ENCODE data around the gene DNMT3B.

DNA sequence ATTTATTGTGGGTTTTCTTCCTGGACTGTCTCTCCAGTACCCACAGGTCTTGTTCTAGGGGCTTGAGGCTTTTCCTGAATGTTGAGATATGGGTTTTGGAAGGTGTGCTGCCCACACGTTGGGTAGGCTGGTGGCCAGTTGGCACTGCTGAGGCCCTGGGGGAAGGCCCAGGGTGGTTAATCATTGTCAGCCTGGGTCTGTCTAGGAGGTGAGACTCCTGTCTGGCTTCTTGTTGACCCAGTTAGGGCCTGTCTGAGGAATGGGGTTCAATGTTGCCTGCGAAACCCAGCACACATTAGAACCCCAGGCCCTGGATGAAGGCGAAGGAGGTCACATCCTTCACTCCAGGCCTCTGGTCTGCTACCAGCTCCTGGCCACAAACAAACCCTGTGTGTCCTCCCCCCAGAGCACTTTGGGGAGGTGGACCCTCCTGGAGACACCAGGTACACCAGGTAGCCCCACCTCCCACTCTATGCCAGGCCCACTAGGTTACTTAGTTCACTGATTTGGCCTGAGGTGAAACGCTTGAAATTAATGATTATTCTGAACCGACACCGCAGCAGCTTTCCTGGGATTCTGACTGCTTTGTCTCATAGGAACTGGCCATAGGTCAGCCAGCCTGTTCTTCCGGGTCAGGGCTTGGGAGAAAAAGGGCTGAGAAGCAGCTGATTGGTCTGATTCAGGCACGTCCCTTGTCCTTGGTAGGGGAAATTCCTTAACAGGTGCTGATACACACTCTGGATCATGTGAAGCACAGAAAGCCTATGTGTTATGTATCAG, 15.2 kb downstream of the DNMT3B start:
- TF ChIP-seq, protein P1, sequence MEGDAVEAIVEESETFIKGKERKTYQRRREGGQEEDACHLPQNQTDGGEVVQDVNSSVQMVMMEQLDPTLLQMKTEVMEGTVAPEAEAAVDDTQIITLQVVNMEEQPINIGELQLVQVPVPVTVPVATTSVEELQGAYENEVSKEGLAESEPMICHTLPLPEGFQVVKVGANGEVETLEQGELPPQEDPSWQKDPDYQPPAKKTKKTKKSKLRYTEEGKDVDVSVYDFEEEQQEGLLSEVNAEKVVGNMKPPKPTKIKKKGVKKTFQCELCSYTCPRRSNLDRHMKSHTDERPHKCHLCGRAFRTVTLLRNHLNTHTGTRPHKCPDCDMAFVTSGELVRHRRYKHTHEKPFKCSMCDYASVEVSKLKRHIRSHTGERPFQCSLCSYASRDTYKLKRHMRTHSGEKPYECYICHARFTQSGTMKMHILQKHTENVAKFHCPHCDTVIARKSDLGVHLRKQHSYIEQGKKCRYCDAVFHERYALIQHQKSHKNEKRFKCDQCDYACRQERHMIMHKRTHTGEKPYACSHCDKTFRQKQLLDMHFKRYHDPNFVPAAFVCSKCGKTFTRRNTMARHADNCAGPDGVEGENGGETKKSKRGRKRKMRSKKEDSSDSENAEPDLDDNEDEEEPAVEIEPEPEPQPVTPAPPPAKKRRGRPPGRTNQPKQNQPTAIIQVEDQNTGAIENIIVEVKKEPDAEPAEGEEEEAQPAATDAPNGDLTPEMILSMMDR (IDR thresholded peaks at IDR 0.05): no peak
- TF ChIP-seq POLR2A (IDR thresholded peaks at IDR 0.05): no peak

Data from uterus (tissue), 2 donors.